Stimulated activated CD8-positive, alpha-beta memory T cell treated with anti-CD3 and anti-CD28 coated beads, Interleukin-12 subunit alpha, Interleukin-12 subunit beta, amount 100 ng/mL, for 24 hours (primary cell): ENCODE results near the gene IFT43.
"Not testable (repeated sequence)": the region's sequence is repeated elsewhere in the genome, so short reads cannot be mapped to it uniquely, and the experiment has no call there.

Experiments
- DNase-seq: peaks from one replicate; pipeline ENCODE4 v3.0.0-alpha.2; 2020; ENCODE audit errors: extremely low read depth

The IFT43 gene

GRCh38 chr14:75980856-75981255, 4.7 kb upstream of the IFT43 start:
- DNase-seq = no peak

GRCh38 chr14:75981426-75982265, 3.9 kb upstream of the IFT43 start, which contains the start of gene TGFB3:
TSS of gene TGFB3 (minus strand) at chr14:75981995. CDS start at chr14:75980893, 1,102 bp downstream.
- no peak for DNase-seq

- peak; percentile 39 for DNase-seq
Measured at GRCh38 chr14:75982266-75983018, 3.1 kb upstream of the IFT43 start.

DNA sequence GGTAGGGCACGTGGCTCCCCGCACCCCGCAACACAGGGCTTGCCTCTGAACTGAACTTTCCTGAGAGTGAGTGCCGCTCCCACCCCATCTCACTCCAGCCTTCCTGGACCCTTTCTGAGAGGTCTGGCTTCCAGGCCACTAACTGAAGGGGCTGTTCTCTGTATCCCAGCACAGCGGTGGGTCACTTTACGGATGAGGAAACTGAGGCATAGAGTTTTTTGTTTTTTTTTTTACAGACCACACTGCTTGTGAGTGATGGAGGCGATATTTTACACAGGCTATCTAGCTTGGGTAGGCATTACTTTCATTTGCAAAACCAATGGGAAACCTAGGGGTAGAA, 2.6 kb upstream of the IFT43 start:
- no peak for DNase-seq

- no peak for DNase-seq
Measured at GRCh38 chr14:75984674-75985073, 889 bp upstream of the IFT43 start.

DNA sequence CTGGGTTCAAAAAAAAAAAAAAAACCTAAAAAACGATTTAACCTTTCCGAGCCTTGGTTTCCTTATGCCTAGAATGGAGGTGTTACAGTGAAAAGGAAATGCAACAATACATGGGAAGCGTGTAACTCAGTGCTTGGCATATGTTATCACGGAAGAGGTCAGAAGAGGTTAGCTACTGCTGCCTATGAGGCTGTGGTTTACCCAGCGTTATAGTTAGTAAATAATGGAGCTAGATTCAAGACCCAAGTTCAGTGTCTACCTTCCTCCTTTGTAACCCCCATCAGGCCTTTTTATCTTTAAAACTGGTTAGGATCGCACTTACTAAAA, 839 bp downstream of the IFT43 start:
- DNase-seq = no peak

DNA sequence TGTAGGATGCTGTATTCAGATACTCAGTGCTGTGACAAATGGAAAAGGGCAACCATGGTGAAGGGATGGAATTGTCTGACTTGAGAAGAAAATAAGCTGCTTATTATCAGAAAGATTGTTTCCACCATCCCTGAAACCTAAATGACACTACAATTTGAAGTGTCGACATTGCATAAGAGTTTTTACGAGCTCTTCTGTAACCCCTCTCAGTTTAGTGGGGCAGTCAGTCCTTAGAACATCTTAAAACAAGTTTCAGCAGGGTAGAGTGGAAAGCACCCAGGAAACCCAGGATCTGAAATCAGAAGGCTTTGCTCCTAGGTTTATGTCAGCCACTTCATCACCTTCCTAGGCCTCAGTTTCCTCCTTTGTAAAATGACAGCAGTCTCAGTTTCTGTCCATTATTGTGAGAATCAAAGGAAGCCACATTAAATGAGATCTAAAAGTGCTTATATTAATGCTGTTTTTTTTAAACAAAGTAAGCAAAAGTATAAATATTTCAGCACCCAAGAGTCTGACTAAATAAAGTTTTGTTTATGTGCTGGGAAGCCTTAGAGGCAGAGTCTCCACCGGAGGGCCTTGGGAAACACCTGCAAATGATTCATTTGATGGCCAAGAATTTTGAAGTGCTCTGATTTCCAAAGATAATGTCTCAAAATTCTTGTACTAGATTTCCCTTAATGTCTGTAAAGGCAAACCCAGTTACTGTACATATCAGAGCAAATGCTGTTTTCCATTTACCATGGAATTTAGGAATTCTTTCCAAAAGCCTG, 1.8 kb downstream of the IFT43 start:
- DNase-seq = no peak

- no peak for DNase-seq
Measured at GRCh38 chr14:75989134-75989533, 3.6 kb downstream of the IFT43 start.

DNA sequence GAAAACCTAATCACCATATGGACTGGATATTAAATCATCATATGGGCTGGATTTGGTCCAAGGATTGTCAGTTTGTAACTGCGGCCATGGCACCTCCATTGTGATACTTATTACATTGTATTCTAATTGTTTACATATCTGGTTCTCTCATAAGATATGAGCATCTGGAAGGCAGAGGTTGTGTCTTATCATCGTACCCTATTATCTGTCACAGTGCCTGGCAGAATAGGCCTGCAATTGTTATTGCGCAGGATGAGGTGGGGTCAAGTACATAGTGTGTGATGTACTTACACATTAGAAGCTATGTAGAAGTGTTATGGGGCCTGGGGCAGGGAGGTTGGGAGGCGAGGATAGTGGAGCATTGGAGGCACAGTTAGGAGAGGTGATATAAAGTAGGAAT, 4.7 kb downstream of the IFT43 start:
- DNase-seq = no peak

DNA sequence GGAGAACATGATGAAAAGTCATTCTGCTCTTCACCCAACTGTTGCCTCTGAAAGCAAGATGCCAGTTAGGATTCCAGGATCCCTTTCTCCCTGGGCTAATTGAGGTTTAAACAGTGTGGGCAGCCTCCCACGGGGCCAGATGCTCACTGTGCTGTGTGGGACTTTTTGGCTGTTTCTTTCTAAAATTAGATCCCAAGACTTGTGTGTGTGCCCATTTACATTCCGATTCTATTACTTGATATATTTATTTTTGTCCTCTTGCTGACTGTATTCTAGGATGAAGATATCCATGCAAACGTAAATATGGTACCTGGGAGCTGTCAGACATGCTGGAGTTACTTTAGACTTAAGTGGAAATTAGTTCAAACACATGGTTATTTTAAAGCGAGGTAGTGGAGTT, 6.2 kb downstream of the IFT43 start:
- no peak for DNase-seq

DNA sequence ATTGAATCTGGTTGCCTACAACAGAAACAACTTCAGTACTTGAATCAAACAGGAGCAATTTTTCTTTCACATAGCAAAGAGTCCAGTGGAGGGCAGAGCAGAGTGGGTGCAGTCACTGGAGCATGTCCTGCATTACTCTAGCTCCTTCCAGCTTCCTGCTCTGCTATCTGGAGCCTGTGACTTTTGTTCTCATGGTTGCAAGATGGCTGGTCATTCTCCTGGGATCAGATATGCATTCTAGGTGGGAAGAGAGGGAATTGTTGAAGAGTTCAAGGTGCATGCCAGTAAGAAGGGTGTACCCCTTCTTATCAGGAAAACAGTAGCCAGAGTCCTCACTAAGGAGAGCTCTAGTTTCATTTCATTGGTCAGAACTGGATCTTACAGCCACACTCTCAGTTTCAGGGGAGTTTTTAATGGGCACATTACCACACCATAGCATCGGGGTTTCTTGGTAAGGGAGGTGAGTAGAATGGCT, 8.0 kb downstream of the IFT43 start:
- no peak for DNase-seq

GRCh38 chr14:75995372-75996041, 9.9 kb downstream of the IFT43 start:
- DNase-seq = no peak

GRCh38 chr14:75996488-75996887, 10.9 kb downstream of the IFT43 start:
- DNase-seq = no peak

GRCh38 chr14:75999511-76000190, 14.1 kb downstream of the IFT43 start:
- DNase-seq = no peak

DNA sequence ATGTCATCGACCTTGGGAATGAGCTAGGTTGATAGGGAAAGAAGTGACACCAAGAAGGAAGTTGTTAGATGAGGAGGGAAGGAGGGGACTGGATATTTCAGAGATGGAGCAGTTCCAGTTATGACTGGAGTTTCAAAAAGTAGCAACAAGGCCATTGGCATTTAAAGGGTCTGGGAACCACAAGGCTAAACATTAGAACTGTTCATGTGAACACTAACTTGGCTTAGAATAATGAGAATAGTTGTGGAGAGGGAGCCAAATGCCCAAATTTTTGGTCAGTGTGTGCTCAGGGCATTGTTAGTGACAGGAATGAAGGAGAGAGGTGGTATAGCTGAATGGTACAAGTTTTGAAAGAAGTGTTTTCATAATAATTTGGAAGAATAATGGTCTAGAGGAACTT, 16.8 kb downstream of the IFT43 start:
- no peak for DNase-seq

GRCh38 chr14:76006253-76006652, 20.7 kb downstream of the IFT43 start:
- no peak for DNase-seq

- DNase-seq = no peak
Measured at GRCh38 chr14:76007379-76007778, 21.8 kb downstream of the IFT43 start.

- DNase-seq = no peak
Measured at GRCh38 chr14:76007852-76008251, 22.3 kb downstream of the IFT43 start.

GRCh38 chr14:76009627-76010026, 24.1 kb downstream of the IFT43 start:
- not testable (repeated sequence) for DNase-seq

- DNase-seq = no peak
Measured at GRCh38 chr14:76011930-76012329, 26.4 kb downstream of the IFT43 start.

- no peak for DNase-seq
Measured at GRCh38 chr14:76012354-76012753, 26.8 kb downstream of the IFT43 start.
